ENCODE data around the gene PNLIP.

Gene PNLIP

DNA sequence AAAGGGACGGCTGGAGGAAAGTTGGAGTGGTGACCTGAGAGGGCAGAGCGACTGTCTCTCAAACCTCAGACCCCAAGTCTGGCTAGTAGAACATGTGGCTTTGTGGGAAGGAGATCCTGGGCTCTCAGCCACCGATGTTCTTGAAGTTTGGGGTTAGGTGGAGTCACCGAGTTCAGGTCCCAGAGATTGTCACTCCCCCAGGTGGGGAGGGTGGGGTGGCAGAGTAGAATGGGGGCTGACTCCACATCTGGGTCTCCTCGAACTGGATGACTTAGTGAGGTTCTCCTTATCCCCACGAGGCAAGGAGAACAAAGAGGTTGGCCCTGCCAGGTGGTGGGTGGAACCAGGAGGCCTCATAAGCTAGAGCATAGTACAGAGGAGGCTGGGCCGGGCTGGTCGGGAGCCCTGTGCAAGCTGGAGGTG, 60.3 kb downstream of the PNLIP start:
- no peak for TF ChIP-seq CTCF (IDR thresholded peaks at IDR 0.05; ENCODE audit: unreplicated experiment in 3 of 3)
- H3K36me3 Mint-ChIP-seq (ENCODE audit: low read depth): no peaks in the 10 kb centered on the region
- H3K9me3 Mint-ChIP-seq: no peaks in the 10 kb centered on the region
- H3K4me1 Mint-ChIP-seq: no peaks in the 10 kb centered on the region
- no peak overlapping the region for H3K4me3 Mint-ChIP-seq
- no peak overlapping the region for H3K27ac Mint-ChIP-seq
- peaks cover 16% of the 10 kb centered on the region for H3K27me3 Mint-ChIP-seq (ENCODE audit: low read depth)

GRCh38 chr10:116607336-116607735, 61.6 kb downstream of the PNLIP start:
- peaks cover 14% of the 10 kb centered on the region for H3K27me3 Mint-ChIP-seq (ENCODE audit: low read depth)
- TF ChIP-seq CTCF (IDR thresholded peaks at IDR 0.05; ENCODE audit: unreplicated experiment in 3 of 3): no peak
- peak overlapping the region in 2 of 3 experiments; percentile 3 to 4 for H3K4me3 Mint-ChIP-seq
- no peak overlapping the region for H3K27ac Mint-ChIP-seq
- no peaks in the 10 kb centered on the region for H3K4me1 Mint-ChIP-seq
- no peaks in the 10 kb centered on the region for H3K9me3 Mint-ChIP-seq
- no peaks in the 10 kb centered on the region for H3K36me3 Mint-ChIP-seq (ENCODE audit: low read depth)

GRCh38 chr10:116608686-116609594, 63.2 kb downstream of the PNLIP start:
- no peak for TF ChIP-seq CTCF (IDR thresholded peaks at IDR 0.05; ENCODE audit: unreplicated experiment in 3 of 3)
- Mint-ChIP-seq H3K27me3 (ENCODE audit: low read depth) (peaks cover 14% of the 10 kb centered on the region), H3K4me3 (peak overlapping the region; percentile 64 to 76 (median 72)), H3K9me3 (peaks cover 2% of the 10 kb centered on the region), H3K36me3 (ENCODE audit: low read depth) (no peaks in the 10 kb centered on the region), H3K4me1 (no peaks in the 10 kb centered on the region), H3K27ac (no peak overlapping the region)

DNA sequence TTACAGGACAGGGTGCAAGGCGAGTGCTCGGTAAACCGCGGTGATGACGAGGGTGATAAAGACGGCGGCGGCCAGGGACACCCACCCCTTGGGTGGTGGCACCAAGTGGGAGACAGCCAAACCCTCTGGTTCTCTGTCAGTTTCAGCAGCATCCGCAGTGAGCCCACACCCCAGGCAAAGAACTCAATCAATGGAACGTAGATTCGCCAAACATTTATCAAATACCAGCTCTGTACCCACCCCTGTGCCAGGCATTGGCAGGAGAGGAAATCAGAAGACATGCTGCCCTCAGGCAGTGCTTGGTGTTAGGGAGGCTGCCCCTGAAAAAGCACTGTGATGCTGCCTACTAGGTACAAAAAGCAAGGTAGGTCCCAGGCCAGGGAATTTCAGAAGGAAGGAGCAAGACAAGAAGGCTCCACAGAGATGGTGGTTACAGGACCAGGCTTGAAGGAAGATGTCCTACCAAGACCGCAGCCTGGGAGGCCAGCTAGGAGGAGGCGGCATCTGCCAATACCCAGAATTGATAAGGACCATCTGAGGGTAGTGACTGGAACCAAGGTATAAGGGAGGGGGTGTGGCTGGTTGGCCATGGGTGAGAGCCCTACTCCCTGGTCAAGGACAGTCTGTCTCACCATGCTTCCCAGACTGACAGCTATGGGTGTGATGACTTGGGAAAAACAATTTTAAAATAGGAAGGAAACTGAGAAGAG, 64.9 kb downstream of the PNLIP start:
- Mint-ChIP-seq H3K4me1 (no peaks in the 10 kb centered on the region), H3K27me3 (ENCODE audit: low read depth) (peaks cover 18% of the 10 kb centered on the region), H3K9me3 (peaks cover 2% of the 10 kb centered on the region), H3K36me3 (ENCODE audit: low read depth) (no peaks in the 10 kb centered on the region), H3K4me3 (peak overlapping the region in 1 of 3 experiments; percentile 75), H3K27ac (no peak overlapping the region)
- TF ChIP-seq CTCF (IDR thresholded peaks at IDR 0.05; ENCODE audit: unreplicated experiment in 3 of 3): no peak

DNA sequence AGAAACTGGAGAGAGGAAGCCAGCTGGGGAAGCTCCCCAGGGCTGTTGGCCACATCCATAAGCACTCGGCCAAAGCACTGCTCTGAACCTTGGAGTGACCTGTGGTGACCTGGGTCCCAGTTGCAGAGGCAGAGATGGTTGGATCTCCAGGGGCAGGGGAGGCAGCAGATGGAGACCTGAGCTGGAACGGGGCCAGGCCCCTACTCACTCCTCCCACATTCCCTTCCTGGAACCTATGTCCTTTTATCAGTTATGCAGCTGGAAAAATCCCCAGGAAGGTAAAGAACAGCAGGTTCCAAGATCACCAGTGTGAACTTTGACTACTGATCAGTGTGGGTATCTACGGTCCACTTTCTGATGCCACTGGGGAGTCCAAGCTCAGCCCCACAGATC, 65.4 kb downstream of the PNLIP start:
- Mint-ChIP-seq H3K4me1 (no peaks in the 10 kb centered on the region), H3K9me3 (peaks cover 2% of the 10 kb centered on the region), H3K27ac (no peak overlapping the region), H3K27me3 (ENCODE audit: low read depth) (peaks cover 18% of the 10 kb centered on the region), H3K36me3 (ENCODE audit: low read depth) (no peaks in the 10 kb centered on the region), H3K4me3 (no peak overlapping the region)
- TF ChIP-seq CTCF (IDR thresholded peaks at IDR 0.05; ENCODE audit: unreplicated experiment in 3 of 3): no peak
